ENCODE results near the gene CCDC6. TPM values are rescaled to one million over a fixed set of nuclear protein-coding genes. Genes with fewer than 3 reads are reported as not detected.

CCDC6 gene
- total RNA-seq, 1 experiment from 2014 or later = 54.9 TPM

- Histone ChIP-seq H3K79me2 (ENCODE audit: insufficient read depth, low read length) (peaks cover 12% of the 10 kb centered on the region; the same call in 1 of the 2 replicates), H3K27ac (ENCODE audit: low read depth, low read length) (no peak overlapping the region), H3K9ac (ENCODE audit: low read length) (no peak overlapping the region), H3K4me1 (ENCODE audit: control insufficient read depth in 1 of 2, insufficient read depth in 2 of 2, low read length in 2 of 2) (no peaks in the 10 kb centered on the region), H3K4me3 (replicated peaks in 1 of 2; ENCODE audit: low read depth in 1 of 2, low read length in 2 of 2) (no peak overlapping the region), H3K9me3 (ENCODE audit: control insufficient read depth in 1 of 2, insufficient read depth in 1 of 2, low read depth in 1 of 2, low read length in 2 of 2) (no peaks in the 10 kb centered on the region), H3K4me2 (ENCODE audit: low read length) (no peak overlapping the region), H4K20me1 (ENCODE audit: insufficient read depth) (peaks cover 11% of the 10 kb centered on the region; the same call in 1 of the 2 replicates), H3K9me2 (ENCODE audit: insufficient read depth) (no peaks in the 10 kb centered on the region), H3K27me3 (ENCODE audit: insufficient read depth, low read length) (no peaks in the 10 kb centered on the region), H2AFZ (ENCODE audit: low read depth, low read length, poor library complexity, severe bottlenecking) (no peak overlapping the region), H3K36me3 (ENCODE audit: control insufficient read depth in 1 of 2, insufficient read depth in 2 of 2, low read length in 2 of 2) (0 out of 4 replicates have a peak, but pooled peaks cover 0 to 4% of the 10 kb centered on the region in 2 experiments)
- intact Hi-C loops (cut with micrococcal nuclease) = loop anchor here (5.0 to 10.0 kb wide), 2 partner anchors 878 to 1045 kb away; no protein-coding TSS in a partner anchor
- TF ChIP-seq JUND (IDR thresholded peaks at IDR 0.05) (no peak), ELF1 (IDR thresholded peaks at IDR 0.05; ENCODE audit: borderline replicate concordance, low read depth) (no peak), CBX3 (IDR thresholded peaks at IDR 0.05; ENCODE audit: low read depth) (no peak), RAD21 (IDR thresholded peaks at IDR 0.05; ENCODE audit: low read depth) (no peak), POLR2A (IDR thresholded peaks at IDR 0.05; ENCODE audit: borderline replicate concordance, extremely low read depth, insufficient read depth, insufficient read length) (no peak), EZH2phosphoT487 (IDR thresholded peaks at IDR 0.05; ENCODE audit: borderline replicate concordance) (no peak), ZBTB33 (IDR thresholded peaks at IDR 0.05; ENCODE audit: extremely low read depth, insufficient replicate concordance, low read length) (no peak), FOSL1 (IDR thresholded peaks at IDR 0.05; ENCODE audit: low read depth) (no peak), ZNF274 (IDR thresholded peaks at IDR 0.05; ENCODE audit: low read depth, low read length) (no peak), MAX (IDR thresholded peaks at IDR 0.05) (no peak), TCF7L2 (IDR thresholded peaks at IDR 0.05; ENCODE audit: borderline replicate concordance, extremely low read depth, insufficient read depth, insufficient read length) (no peak), REST (IDR thresholded peaks at IDR 0.05; ENCODE audit: low read depth) (no peak), SIN3A (IDR thresholded peaks at IDR 0.05; ENCODE audit: low read depth) (no peak), ATF3 (IDR thresholded peaks at IDR 0.05) (no peak), POLR2AphosphoS5 (IDR thresholded peaks at IDR 0.05; ENCODE audit: low read depth, low read length) (no peak), YY1 (IDR thresholded peaks at IDR 0.05; ENCODE audit: extremely low read depth, insufficient replicate concordance, low read depth, low read length) (no peak), SRF (IDR thresholded peaks at IDR 0.05; ENCODE audit: low read depth) (no peak), EZH2 (IDR thresholded peaks at IDR 0.05) (no peak)
- DNase-seq (ENCODE audit: low read depth, low spot score) (no peak), ATAC-seq (no peak)
- POLR2A ChIA-PET = no interaction called here
- no TSS peak for BruUV-seq (replicated peaks)
- RAD21 ChIA-PET (ENCODE audit: low non-redundant PET in 1 of 2, low total read pairs in 2 of 2, uncharacterized antibody in 2 of 2, unreplicated experiment in 2 of 2) = no interaction called here
- CTCF ChIA-PET = no interaction called here
Observed at GRCh38 chr10:59832506-59832905, 73.8 kb downstream of the CCDC6 start.
